ENCODE results near the gene CPS1. TPM values are rescaled to one million over a fixed set of nuclear protein-coding genes. Genes with fewer than 3 reads are reported as not detected.

Gene CPS1
- total and polyA plus RNA-seq, 10 donors, result 0.30 to 8.1 (median 3.2) TPM

DNA sequence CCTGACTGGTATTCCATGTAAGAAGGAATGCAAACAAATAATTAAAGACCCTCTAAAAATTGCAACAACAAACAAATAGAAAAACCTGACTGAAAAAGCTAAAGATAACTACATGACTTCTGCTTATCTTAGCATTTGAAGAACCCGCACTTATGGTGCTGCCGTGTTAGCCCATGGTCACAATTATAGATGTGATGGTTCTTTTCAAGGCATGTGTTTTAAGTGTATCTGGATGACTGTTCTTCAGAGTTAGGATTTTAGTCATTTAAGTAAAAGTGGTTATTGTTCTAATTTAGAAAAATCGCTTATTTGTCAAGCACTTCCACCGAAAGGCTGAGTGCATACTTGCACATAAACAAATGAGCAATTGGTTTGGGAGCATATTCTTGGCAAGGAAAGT lies 77.3 kb downstream of the CPS1 start:
- Histone ChIP-seq H3K4me1 (no peaks in the 10 kb centered on the region), H3K27me3 (replicated peaks in 1 of 7) (no peaks in the 10 kb centered on the region), H3K36me3 (no peaks in the 10 kb centered on the region), H3K27ac (no peak overlapping the region), H3K4me3 (no peak overlapping the region), H3K9me3 (no peaks in the 10 kb centered on the region)
- WGBS, 5 donors, result 83 to 92% (median 88%) methylated on average over 4 of the region's 4 CpGs
- TF ChIP-seq, protein P1, sequence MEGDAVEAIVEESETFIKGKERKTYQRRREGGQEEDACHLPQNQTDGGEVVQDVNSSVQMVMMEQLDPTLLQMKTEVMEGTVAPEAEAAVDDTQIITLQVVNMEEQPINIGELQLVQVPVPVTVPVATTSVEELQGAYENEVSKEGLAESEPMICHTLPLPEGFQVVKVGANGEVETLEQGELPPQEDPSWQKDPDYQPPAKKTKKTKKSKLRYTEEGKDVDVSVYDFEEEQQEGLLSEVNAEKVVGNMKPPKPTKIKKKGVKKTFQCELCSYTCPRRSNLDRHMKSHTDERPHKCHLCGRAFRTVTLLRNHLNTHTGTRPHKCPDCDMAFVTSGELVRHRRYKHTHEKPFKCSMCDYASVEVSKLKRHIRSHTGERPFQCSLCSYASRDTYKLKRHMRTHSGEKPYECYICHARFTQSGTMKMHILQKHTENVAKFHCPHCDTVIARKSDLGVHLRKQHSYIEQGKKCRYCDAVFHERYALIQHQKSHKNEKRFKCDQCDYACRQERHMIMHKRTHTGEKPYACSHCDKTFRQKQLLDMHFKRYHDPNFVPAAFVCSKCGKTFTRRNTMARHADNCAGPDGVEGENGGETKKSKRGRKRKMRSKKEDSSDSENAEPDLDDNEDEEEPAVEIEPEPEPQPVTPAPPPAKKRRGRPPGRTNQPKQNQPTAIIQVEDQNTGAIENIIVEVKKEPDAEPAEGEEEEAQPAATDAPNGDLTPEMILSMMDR (IDR thresholded peaks at IDR 0.05 in 8 of 11, conservative IDR thresholded peaks at IDR 0.05 in 3 of 11), result no peak
- TF ChIP-seq POLR2AphosphoS5 (IDR thresholded peaks at IDR 0.05), result no peak
- no peak for TF ChIP-seq POLR2A (IDR thresholded peaks at IDR 0.05)
- no peak for DNase-seq
- intact Hi-C loops (cut with DNase I; ENCODE audit: low total_unique reads), result no loop called here

DNA sequence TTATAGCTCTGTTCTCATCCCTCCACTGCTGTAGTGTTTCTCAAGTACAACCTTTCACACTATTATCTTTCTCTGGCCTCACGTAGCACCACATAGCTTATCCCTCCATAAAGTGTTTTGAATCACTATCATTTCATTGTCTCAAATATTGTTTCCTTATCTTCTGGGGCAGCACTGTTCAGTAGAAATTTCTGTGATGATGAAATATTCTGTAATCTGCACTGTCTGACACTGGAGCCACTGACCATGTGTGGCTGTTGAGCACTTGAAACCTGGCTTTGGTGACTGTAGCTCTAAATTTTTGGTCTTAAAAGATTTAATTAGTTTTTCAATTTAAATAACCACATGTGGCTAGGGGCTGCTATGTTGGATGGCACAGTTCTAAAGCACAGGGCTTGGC lies 78.9 kb downstream of the CPS1 start:
- TF ChIP-seq POLR2A (IDR thresholded peaks at IDR 0.05) (no peak), POLR2AphosphoS5 (IDR thresholded peaks at IDR 0.05) (no peak)
- TF ChIP-seq, protein P1 (IDR thresholded peaks at IDR 0.05 in 8 of 11, conservative IDR thresholded peaks at IDR 0.05 in 3 of 11), result no peak
- WGBS, 5 donors, result 84 to 89% (median 85%) methylated on average over 1 of the region's 1 CpG
- intact Hi-C loops (cut with DNase I; ENCODE audit: low total_unique reads), result no loop called here
- DNase-seq, result no peak
- no peak overlapping the region for H3K4me3 ChIP-seq
- no peaks in the 10 kb centered on the region for H3K36me3 ChIP-seq
- H3K27me3 ChIP-seq (replicated peaks in 1 of 7), result no peaks in the 10 kb centered on the region
- H3K27ac ChIP-seq, result no peak overlapping the region
- H3K9me3 ChIP-seq, result no peaks in the 10 kb centered on the region
- H3K4me1 ChIP-seq, result no peaks in the 10 kb centered on the region

DNA sequence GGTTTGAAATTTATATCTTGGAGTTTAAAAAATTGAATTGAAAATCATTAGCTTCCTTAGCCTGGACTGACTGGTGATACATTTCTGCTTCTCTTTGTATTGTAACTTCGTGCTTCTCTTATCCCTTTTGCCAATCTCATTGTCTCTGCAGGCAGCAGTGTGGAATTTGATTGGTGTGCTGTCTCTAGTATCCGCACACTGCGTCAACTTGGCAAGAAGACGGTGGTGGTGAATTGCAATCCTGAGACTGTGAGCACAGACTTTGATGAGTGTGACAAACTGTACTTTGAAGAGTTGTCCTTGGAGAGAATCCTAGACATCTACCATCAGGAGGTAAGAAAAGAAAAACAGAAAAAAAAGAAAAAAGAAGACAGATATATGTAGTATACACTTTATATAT lies 85.9 kb downstream of the CPS1 start:
- peaks cover 0 to 8% (median 6%) of the 10 kb centered on the region in 8 donors for H3K9me3 ChIP-seq
- H3K27me3 ChIP-seq (replicated peaks in 1 of 7), result no peaks in the 10 kb centered on the region
- DNase-seq, result no peak
- WGBS, 5 donors, result 80 to 87% (median 83%) methylated on average over 4 of the region's 4 CpGs
- intact Hi-C loops (cut with DNase I; ENCODE audit: low total_unique reads), result no loop called here
- H3K4me1 ChIP-seq, result no peaks in the 10 kb centered on the region
- no peak overlapping the region for H3K4me3 ChIP-seq
- H3K36me3 ChIP-seq, result no peaks in the 10 kb centered on the region
- TF ChIP-seq, protein P1 (IDR thresholded peaks at IDR 0.05 in 8 of 11, conservative IDR thresholded peaks at IDR 0.05 in 3 of 11), result no peak
- no peak for TF ChIP-seq POLR2A (IDR thresholded peaks at IDR 0.05)
- no peak for TF ChIP-seq POLR2AphosphoS5 (IDR thresholded peaks at IDR 0.05)
- no peak overlapping the region for H3K27ac ChIP-seq

DNA sequence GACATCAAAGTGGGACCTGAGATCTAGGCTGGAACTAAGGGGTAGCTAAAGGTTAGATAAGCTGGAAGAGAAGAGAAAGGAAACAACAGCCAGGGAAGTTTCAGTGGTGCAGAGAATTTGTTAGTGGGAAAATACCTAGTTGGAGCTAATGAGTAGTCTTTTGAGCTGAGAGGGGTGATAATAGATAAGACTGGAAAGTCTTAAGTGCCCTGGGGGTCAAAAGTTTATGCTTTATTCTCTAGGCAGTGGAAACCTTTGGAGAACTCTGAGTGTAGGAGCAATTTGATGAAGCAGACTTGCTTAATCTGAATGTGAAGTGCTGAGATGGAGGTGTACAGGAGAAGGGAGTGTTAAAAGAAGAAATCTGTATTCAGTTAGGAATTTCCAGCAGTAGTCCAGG lies 90.8 kb downstream of the CPS1 start:
- Histone ChIP-seq H3K27ac (no peak overlapping the region), H3K27me3 (replicated peaks in 1 of 7) (no peaks in the 10 kb centered on the region), H3K36me3 (no peaks in the 10 kb centered on the region), H3K4me3 (no peak overlapping the region), H3K9me3 (no peaks in the 10 kb centered on the region), H3K4me1 (no peaks in the 10 kb centered on the region)
- DNase-seq, result no peak
- no peak for TF ChIP-seq POLR2AphosphoS5 (IDR thresholded peaks at IDR 0.05)
- TF ChIP-seq, protein P1 (IDR thresholded peaks at IDR 0.05 in 8 of 11, conservative IDR thresholded peaks at IDR 0.05 in 3 of 11), result no peak
- no peak for TF ChIP-seq POLR2A (IDR thresholded peaks at IDR 0.05)
- intact Hi-C loops (cut with DNase I; ENCODE audit: low total_unique reads), result no loop called here
